ENCODE data around the gene LRRC30.

Gene LRRC30

GRCh38 chr18:7234956-7235355 lies 4.1 kb downstream of the LRRC30 start:
- TF ChIP-seq, protein P1, sequence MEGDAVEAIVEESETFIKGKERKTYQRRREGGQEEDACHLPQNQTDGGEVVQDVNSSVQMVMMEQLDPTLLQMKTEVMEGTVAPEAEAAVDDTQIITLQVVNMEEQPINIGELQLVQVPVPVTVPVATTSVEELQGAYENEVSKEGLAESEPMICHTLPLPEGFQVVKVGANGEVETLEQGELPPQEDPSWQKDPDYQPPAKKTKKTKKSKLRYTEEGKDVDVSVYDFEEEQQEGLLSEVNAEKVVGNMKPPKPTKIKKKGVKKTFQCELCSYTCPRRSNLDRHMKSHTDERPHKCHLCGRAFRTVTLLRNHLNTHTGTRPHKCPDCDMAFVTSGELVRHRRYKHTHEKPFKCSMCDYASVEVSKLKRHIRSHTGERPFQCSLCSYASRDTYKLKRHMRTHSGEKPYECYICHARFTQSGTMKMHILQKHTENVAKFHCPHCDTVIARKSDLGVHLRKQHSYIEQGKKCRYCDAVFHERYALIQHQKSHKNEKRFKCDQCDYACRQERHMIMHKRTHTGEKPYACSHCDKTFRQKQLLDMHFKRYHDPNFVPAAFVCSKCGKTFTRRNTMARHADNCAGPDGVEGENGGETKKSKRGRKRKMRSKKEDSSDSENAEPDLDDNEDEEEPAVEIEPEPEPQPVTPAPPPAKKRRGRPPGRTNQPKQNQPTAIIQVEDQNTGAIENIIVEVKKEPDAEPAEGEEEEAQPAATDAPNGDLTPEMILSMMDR (IDR thresholded peaks at IDR 0.05; ENCODE audit: low read depth, low read length), result no peak
- in situ Hi-C loops (cut with HindIII; ENCODE audit: low sequenced_read_pairs), result no loop called here
- DNase-seq (ENCODE audit: low read depth, low spot score), result no peak
- no peak overlapping the region for H3K4me3 ChIP-seq (ENCODE audit: low read depth, low read length)

DNA sequence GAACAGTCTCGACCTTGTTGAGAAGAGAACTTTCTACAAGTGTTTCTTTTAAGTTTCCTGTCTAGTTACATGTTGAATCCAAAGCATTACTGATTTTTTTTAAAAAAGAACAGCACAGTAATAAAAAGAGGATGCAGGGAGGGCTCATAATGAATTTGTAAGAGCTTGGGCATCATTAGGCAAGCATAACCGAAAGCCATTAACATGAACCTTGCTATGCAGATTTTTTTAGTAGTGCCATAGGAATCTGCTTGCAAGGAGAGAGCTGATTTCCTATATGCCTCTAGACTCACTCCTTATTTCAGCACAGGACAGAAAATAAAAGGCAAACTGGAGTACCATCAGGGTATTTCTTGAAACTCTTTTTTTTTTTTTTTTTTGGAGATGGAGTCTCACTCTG lies 5.2 kb downstream of the LRRC30 start:
- in situ Hi-C loops (cut with HindIII; ENCODE audit: low sequenced_read_pairs), result no loop called here
- no peak for DNase-seq (ENCODE audit: low read depth, low spot score)
- no peak overlapping the region for H3K4me3 ChIP-seq (ENCODE audit: low read depth, low read length)
- TF ChIP-seq, protein P1 (IDR thresholded peaks at IDR 0.05; ENCODE audit: low read depth, low read length), result no peak

- H3K4me3 ChIP-seq (ENCODE audit: low read depth, low read length), result no peak overlapping the region
- TF ChIP-seq, protein P1 (IDR thresholded peaks at IDR 0.05; ENCODE audit: low read depth, low read length), result no peak
- in situ Hi-C loops (cut with HindIII; ENCODE audit: low sequenced_read_pairs), result no loop called here
- no peak for DNase-seq (ENCODE audit: low read depth, low spot score)
These were observed 6.0 kb downstream of the LRRC30 start for GRCh38 chr18:7236933-7237332.

GRCh38 chr18:7237673-7238272 lies 6.9 kb downstream of the LRRC30 start:
- H3K4me3 ChIP-seq (ENCODE audit: low read depth, low read length), result no peak overlapping the region
- DNase-seq (ENCODE audit: low read depth, low spot score), result no peak
- in situ Hi-C loops (cut with HindIII; ENCODE audit: low sequenced_read_pairs), result no loop called here
- TF ChIP-seq, protein P1 (IDR thresholded peaks at IDR 0.05; ENCODE audit: low read depth, low read length), result no peak

DNA sequence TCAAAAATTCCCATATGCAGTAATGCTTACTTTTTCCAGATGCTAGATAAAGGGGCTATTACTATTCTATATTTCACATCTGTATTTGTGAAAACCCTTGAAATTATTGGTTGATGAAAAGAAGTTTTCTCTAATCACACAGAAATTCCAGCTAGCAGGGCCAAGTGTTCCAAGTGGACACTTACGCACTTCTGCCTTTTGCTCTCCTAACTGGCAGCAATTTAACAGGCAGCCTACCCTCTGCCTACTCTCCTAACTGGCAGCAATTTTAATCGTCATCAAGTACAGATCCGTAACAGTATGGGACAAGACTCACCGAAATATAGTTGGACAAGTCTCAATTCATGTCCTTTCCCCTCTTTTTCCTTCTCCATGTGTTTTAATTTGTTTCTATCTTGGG lies 12.0 kb downstream of the LRRC30 start:
- TF ChIP-seq, protein P1 (IDR thresholded peaks at IDR 0.05; ENCODE audit: low read depth, low read length), result no peak
- no peak overlapping the region for H3K4me3 ChIP-seq (ENCODE audit: low read depth, low read length)
- no peak for DNase-seq (ENCODE audit: low read depth, low spot score)
- in situ Hi-C loops (cut with HindIII; ENCODE audit: low sequenced_read_pairs), result no loop called here

- no peak for DNase-seq (ENCODE audit: low read depth, low spot score)
- H3K4me3 ChIP-seq (ENCODE audit: low read depth, low read length), result no peak overlapping the region
- in situ Hi-C loops (cut with HindIII; ENCODE audit: low sequenced_read_pairs), result no loop called here
- TF ChIP-seq, protein P1 (IDR thresholded peaks at IDR 0.05; ENCODE audit: low read depth, low read length), result no peak
These were observed 18.0 kb downstream of the LRRC30 start for GRCh38 chr18:7248877-7249276.

Data from astrocyte of the spinal cord (primary cell).